ENCODE measurements around the gene SYNPR.

The SYNPR gene

GRCh38 chr3:63355809-63356208, 77.7 kb downstream of the SYNPR start:
- in situ Hi-C loops (cut with MboI; ENCODE audit: low pct_unique_long_range_greater_than_20kb, low sequenced_read_pairs) = loop anchor here (25.0 kb wide), 1 partner anchor 456 kb away; the partner anchor contains the start of gene C3orf49
- DNase-seq = no peak

DNA sequence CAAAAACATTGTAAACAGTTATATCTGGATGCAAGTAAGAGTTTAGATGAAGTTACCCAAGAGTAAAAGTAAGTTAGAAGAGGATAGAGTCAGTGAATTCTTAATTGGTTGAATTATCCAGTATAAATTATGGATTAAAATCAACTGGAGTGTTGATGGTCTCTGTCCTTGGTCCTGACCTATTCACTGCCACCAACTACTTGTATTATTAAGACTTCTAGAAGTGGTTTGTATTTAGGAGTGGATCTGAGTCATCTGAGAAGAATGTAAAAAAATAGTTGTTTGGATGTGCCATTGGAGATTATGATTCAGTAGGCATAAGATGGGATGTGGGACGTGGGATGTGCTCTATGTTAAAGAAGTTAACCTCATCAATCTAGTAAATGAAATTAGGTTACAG, 86.4 kb downstream of the SYNPR start:
- in situ Hi-C loops (cut with MboI; ENCODE audit: low pct_unique_long_range_greater_than_20kb, low sequenced_read_pairs) = loop anchor here (25.0 kb wide), 1 partner anchor 448 kb away; the partner anchor contains the start of gene C3orf49
- DNase-seq = no peak

- no peak for DNase-seq
- in situ Hi-C loops (cut with MboI; ENCODE audit: low pct_unique_long_range_greater_than_20kb, low sequenced_read_pairs) = loop anchor here (25.0 kb wide), 1 partner anchor 447 kb away; the partner anchor contains the start of gene C3orf49
Observed at GRCh38 chr3:63364910-63365309, 86.8 kb downstream of the SYNPR start.

GRCh38 chr3:63365671-63366070, 87.6 kb downstream of the SYNPR start:
- in situ Hi-C loops (cut with MboI; ENCODE audit: low pct_unique_long_range_greater_than_20kb, low sequenced_read_pairs) = loop anchor here (25.0 kb wide), 1 partner anchor 447 kb away; the partner anchor contains the start of gene C3orf49
- DNase-seq = no peak

DNA sequence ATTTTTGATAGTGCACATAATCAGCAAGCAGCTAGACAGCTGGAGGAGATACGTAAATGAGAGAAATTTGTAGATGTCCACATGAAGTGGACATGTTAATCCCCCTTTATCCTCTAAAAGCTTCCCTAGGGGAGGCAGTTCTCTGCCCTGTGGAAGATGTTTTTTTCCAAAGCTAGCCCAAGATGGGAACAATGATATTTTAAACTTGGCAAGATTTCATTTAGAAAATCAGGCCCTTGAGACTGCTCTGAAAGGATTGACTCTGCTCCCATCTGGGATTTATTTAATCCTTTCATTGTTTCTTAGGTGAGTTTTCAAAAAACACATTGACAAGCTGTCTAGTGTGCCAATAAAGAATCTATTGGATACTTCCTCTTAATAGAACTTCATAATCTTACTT, 92.0 kb downstream of the SYNPR start:
- in situ Hi-C loops (cut with MboI; ENCODE audit: low pct_unique_long_range_greater_than_20kb, low sequenced_read_pairs) = loop anchor here (25.0 kb wide), 1 partner anchor 442 kb away; the partner anchor contains the start of gene C3orf49
- no peak for DNase-seq

GRCh38 chr3:63383040-63383439, 104.9 kb downstream of the SYNPR start:
- no peak for DNase-seq

GRCh38 chr3:63384382-63384781, 106.3 kb downstream of the SYNPR start:
- in situ Hi-C loops (cut with MboI; ENCODE audit: low pct_unique_long_range_greater_than_20kb, low sequenced_read_pairs) = no loop called here
- DNase-seq = no peak

More at GRCh38 chr3:63383040-63383439, 104.9 kb downstream of the SYNPR start:
- in situ Hi-C loops (cut with MboI; ENCODE audit: low pct_unique_long_range_greater_than_20kb, low sequenced_read_pairs) = no loop called here

- no peak for DNase-seq
- in situ Hi-C loops (cut with MboI; ENCODE audit: low pct_unique_long_range_greater_than_20kb, low sequenced_read_pairs) = no loop called here
Observed at GRCh38 chr3:63385629-63386028, 107.5 kb downstream of the SYNPR start.

DNA sequence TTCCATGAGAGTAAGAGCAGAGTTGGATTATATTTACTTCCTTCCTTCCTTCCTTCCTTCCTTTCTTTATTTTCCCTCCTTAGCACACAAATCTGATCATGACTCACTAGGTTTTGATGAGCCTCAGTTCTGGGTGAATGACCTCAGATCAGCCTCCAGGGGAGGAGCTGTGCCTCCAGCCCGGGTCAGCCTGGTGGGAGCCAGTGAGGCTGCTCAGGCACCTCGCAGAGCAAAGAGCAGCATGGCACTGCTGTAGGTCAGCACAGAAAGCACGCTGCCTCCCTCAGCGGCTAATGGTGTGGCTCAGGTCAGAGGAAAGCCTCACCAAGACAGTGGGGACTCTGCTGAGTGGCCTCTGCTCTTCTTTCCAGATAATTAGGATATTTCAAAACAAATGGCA, 108.5 kb downstream of the SYNPR start:
- DNase-seq = no peak
- in situ Hi-C loops (cut with MboI; ENCODE audit: low pct_unique_long_range_greater_than_20kb, low sequenced_read_pairs) = no loop called here

GRCh38 chr3:63387568-63387967, 109.5 kb downstream of the SYNPR start:
- in situ Hi-C loops (cut with MboI; ENCODE audit: low pct_unique_long_range_greater_than_20kb, low sequenced_read_pairs) = no loop called here
- DNase-seq = no peak

- in situ Hi-C loops (cut with MboI; ENCODE audit: low pct_unique_long_range_greater_than_20kb, low sequenced_read_pairs) = no loop called here
- no peak for DNase-seq
Observed at GRCh38 chr3:63390710-63391230, 112.7 kb downstream of the SYNPR start.

DNA sequence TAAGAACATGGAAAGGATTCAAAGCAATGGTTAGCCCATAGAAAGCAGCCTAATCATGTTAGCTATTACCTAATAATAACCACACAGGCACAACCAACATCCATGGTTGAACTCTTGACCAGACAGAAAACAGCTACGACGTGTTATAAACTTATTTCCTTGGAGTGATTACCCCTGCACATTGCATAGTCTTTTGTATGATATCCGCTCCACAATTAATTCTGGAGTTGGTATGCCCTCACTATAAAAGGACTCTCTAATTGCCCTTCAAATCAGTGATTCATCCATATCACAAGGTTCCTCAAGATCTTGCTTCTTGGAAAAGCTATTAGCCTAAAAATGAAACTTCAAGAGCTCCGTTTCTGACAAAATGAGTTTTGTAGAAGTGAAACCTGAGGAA, 117.9 kb downstream of the SYNPR start:
- no peak for DNase-seq
- in situ Hi-C loops (cut with MboI; ENCODE audit: low pct_unique_long_range_greater_than_20kb, low sequenced_read_pairs) = no loop called here

DNA sequence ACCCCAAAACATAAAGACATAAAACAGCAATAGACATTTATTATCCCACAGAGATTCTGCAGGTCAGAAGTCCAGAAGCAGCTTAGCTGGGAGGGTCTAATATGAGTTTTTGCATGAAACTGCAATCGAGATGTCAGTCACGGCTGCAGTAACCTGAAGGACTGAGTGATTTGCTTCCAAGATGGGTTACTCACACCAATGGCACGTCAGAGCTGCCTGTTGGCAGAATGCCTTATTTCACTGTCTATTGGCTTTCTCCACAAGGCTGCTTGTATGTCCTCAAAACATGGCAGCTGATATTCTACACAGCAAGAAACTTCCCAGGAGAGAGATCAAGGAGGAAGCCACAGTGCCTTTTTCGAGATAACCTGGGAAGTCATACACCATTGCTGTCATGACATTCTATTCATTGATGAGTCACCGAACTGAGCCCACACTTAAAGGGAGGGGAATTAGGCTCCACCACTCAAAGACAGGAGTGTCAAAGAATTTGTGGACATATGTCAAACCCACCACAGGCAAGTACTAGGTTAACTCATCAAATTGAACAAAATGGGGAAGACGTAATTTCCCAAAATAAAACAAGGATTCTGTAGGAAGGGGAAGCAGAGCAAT, 122.2 kb downstream of the SYNPR start:
- in situ Hi-C loops (cut with MboI; ENCODE audit: low pct_unique_long_range_greater_than_20kb, low sequenced_read_pairs) = no loop called here
- no peak for DNase-seq

GRCh38 chr3:63405882-63406281, 127.8 kb downstream of the SYNPR start:
- in situ Hi-C loops (cut with MboI; ENCODE audit: low pct_unique_long_range_greater_than_20kb, low sequenced_read_pairs) = no loop called here
- no peak for DNase-seq

DNA sequence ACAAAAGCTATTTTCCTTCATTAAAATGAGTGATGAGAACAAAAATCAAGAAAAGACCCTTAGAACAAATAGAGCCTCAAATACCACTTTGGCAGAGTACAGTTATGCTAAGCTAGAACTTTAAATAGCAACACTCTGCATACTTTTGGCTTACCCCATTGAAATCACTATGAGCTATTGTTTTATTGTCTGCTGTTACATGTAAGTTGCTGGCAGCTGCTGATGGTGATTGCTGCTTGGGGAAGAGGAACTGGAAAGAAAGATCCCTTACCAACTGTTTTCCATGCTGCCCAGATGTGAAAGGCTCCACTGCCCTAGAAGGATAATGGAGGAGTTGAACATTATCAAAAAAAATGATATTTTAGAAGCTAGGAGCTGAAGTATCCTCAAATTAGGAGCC, 135.4 kb downstream of the SYNPR start:
- no peak for DNase-seq
- in situ Hi-C loops (cut with MboI; ENCODE audit: low pct_unique_long_range_greater_than_20kb, low sequenced_read_pairs) = no loop called here

DNA sequence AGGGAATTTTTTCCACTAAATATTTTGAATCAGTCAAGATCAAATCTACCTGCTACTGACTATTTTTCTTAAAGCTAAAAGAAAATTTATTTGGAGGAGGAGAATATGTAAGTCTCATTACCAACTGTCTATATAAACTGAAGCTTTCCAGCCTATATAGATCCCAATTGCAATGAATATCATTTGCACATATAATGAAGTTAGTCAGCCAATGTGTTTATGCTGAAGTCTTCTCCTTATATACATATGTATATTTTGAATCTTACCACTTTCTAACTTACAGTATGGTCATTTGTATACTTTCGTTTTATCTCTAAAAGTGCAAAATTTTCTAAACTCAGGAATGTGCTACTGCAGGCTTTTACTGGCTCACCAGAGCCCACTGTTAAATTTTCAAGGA, 136.5 kb downstream of the SYNPR start:
- in situ Hi-C loops (cut with MboI; ENCODE audit: low pct_unique_long_range_greater_than_20kb, low sequenced_read_pairs) = no loop called here
- DNase-seq = no peak

DNA sequence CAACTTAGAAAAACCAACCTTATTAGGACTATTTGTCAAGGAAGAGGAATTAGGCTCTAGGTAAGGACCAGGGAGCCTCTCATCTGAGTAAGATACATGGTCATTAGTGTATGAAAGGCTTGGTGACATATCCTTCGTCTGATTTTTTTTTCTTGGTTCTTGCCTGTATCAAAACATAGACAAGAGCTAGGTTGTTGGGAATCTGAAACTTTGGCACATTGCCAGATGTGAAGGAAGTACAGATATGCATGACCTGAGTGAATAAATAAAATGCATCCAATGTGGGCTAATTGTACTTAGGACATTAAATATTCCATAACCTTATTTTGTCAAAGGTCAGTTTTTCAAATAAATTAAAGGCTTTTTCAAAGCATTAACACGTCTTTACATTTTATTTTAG, 151.8 kb downstream of the SYNPR start:
- in situ Hi-C loops (cut with MboI; ENCODE audit: low pct_unique_long_range_greater_than_20kb, low sequenced_read_pairs) = no loop called here
- DNase-seq = no peak

GRCh38 chr3:63430875-63431274, 152.8 kb downstream of the SYNPR start:
- DNase-seq = no peak
- in situ Hi-C loops (cut with MboI; ENCODE audit: low pct_unique_long_range_greater_than_20kb, low sequenced_read_pairs) = no loop called here

GRCh38 chr3:63437858-63438257, 159.8 kb downstream of the SYNPR start:
- in situ Hi-C loops (cut with MboI; ENCODE audit: low pct_unique_long_range_greater_than_20kb, low sequenced_read_pairs) = no loop called here
- no peak for DNase-seq

DNA sequence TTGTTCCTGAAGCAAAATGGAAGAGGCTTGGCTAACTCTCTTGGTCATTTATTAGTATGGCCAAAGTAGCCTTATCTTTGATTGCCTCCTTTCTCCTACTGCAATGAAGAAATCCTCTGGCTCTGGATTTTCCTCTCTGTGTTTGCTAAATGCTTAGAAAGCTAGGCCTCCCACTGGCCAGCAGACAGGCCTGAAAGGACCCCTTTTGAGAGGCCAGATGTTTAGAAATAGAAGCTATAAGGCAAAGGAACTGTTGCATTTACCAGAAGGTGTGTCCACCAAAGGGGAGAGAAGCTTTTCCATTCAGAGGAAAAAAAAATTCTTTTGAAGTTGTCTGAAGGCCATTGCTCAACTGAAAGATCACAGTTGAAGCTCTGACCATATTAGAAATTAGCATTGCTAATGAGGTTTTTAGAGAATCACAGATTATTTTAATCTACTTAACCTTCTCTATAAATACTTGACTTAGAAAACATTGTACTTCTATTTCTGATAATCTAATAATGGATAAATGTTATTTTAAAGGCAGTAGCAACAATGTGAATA, 160.8 kb downstream of the SYNPR start:
- in situ Hi-C loops (cut with MboI; ENCODE audit: low pct_unique_long_range_greater_than_20kb, low sequenced_read_pairs) = no loop called here
- DNase-seq = no peak

DNA sequence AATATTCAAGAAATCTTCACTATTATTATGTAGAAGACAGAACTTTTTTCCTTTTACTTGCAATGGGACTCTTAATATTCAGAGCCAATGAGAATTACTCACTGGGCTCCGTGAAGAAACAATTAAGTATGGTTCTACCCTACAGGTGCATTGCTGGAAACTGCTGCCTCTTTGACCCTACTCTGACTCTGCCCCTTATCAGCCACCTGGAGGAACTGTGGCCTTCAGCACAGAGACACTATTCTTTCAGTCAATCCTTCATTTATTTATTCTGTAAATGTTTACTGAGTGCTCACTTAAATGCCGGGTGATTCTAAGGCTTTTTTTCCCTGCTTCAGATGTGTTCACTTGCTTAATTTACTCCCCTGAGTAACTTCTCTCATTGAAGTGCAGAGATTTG, 163.2 kb downstream of the SYNPR start:
- DNase-seq = no peak
- in situ Hi-C loops (cut with MboI; ENCODE audit: low pct_unique_long_range_greater_than_20kb, low sequenced_read_pairs) = no loop called here

All from KBM-7 (cell line).